ENCODE measurements around the gene POLR1A.
A peak's percentile ranks its signal among the peaks of the same experiment; 100 is the strongest.

The POLR1A gene

GRCh38 chr2:86022661-86023365, 82.9 kb downstream of the POLR1A start:
- H3K9me3 ChIP-seq = no peaks in the 10 kb centered on the region
- H3K27ac ChIP-seq = no peak overlapping the region
- H3K36me3 ChIP-seq = peaks cover 14 to 31% (median 15%) of the 10 kb centered on the region in 3 donors
- intact Hi-C loops (cut with DNase I; ENCODE audit: low total_unique reads) = no loop called here
- TF ChIP-seq CTCF (IDR thresholded peaks at IDR 0.05) = no peak
- no peak overlapping the region for H3K4me3 ChIP-seq
- DNase-seq = peak in 1 of 2 donors; percentile 19
- H3K27me3 ChIP-seq = no peaks in the 10 kb centered on the region
- peaks cover 0 to 16% (median 8%) of the 10 kb centered on the region in 4 donors for H3K4me1 ChIP-seq

- Histone ChIP-seq H3K36me3 (peaks cover 3 to 20% (median 4%) of the 10 kb centered on the region in 3 donors), H3K27ac (peak overlapping the region; percentile 38 to 44), H3K4me3 (no peak overlapping the region), H3K4me1 (peaks cover 0 to 16% (median 9%) of the 10 kb centered on the region in 4 donors), H3K27me3 (no peaks in the 10 kb centered on the region), H3K9me3 (no peaks in the 10 kb centered on the region)
- peak; percentile 7 to 48 for DNase-seq
- no peak for TF ChIP-seq CTCF (IDR thresholded peaks at IDR 0.05)
- intact Hi-C loops (cut with DNase I; ENCODE audit: low total_unique reads) = no loop called here
These were observed 84.0 kb downstream of the POLR1A start for GRCh38 chr2:86021396-86022378.

GRCh38 chr2:86020984-86021383, 84.7 kb downstream of the POLR1A start:
- Histone ChIP-seq H3K4me1 (peaks cover 0 to 16% (median 9%) of the 10 kb centered on the region in 4 donors), H3K27ac (peak overlapping the region; percentile 38 to 44), H3K36me3 (peaks cover 0 to 13% (median 0%) of the 10 kb centered on the region in 3 donors), H3K9me3 (no peaks in the 10 kb centered on the region), H3K27me3 (no peaks in the 10 kb centered on the region), H3K4me3 (no peak overlapping the region)
- intact Hi-C loops (cut with DNase I; ENCODE audit: low total_unique reads) = no loop called here
- no peak for TF ChIP-seq CTCF (IDR thresholded peaks at IDR 0.05)
- DNase-seq = peak; percentile 89 to 93

GRCh38 chr2:86019121-86019520, 86.6 kb downstream of the POLR1A start:
- H3K27ac ChIP-seq = no peak overlapping the region
- intact Hi-C loops (cut with DNase I; ENCODE audit: low total_unique reads) = no loop called here
- H3K36me3 ChIP-seq = peaks cover 0 to 2% (median 0%) of the 10 kb centered on the region in 3 donors
- H3K4me3 ChIP-seq = no peak overlapping the region
- TF ChIP-seq CTCF (IDR thresholded peaks at IDR 0.05) = no peak
- no peaks in the 10 kb centered on the region for H3K27me3 ChIP-seq
- H3K9me3 ChIP-seq = peaks cover 0 to 10% (median 0%) of the 10 kb centered on the region in 3 donors
- peaks cover 0 to 16% (median 9%) of the 10 kb centered on the region in 4 donors for H3K4me1 ChIP-seq
- DNase-seq = peak; percentile 13 to 54

- DNase-seq = peak; percentile 27 to 74
- TF ChIP-seq CTCF (IDR thresholded peaks at IDR 0.05) = no peak
These were observed 87.5 kb downstream of the POLR1A start for GRCh38 chr2:86017901-86018896.

More at GRCh38 chr2:86017901-86018896, 87.5 kb downstream of the POLR1A start:
- Histone ChIP-seq H3K36me3 (no peaks in the 10 kb centered on the region), H3K4me3 (no peak overlapping the region), H3K27me3 (no peaks in the 10 kb centered on the region), H3K9me3 (peaks cover 0 to 10% (median 0%) of the 10 kb centered on the region in 3 donors), H3K4me1 (peaks cover 0 to 16% (median 9%) of the 10 kb centered on the region in 4 donors), H3K27ac (no peak overlapping the region)
- intact Hi-C loops (cut with DNase I; ENCODE audit: low total_unique reads) = no loop called here
